ENCODE results near the gene ADORA3.

ADORA3 gene

GRCh38 chr1:111474521-111474920 is 28.9 kb downstream of the ADORA3 start:
- DNase-seq, result peak in 1 of 6 experiments; percentile 17

- no peak for DNase-seq
These were observed 29.3 kb downstream of the ADORA3 start for GRCh38 chr1:111474106-111474505.

- DNase-seq, result no peak
These were observed 31.9 kb downstream of the ADORA3 start for GRCh38 chr1:111471538-111471937.

- DNase-seq, result peak; percentile 20 to 86 (median 72)
These were observed 32.4 kb downstream of the ADORA3 start for GRCh38 chr1:111471012-111471411.

- no peak for DNase-seq
These were observed 32.8 kb downstream of the ADORA3 start for GRCh38 chr1:111470596-111470995.

GRCh38 chr1:111469539-111469938 is 33.9 kb downstream of the ADORA3 start:
- no peak for DNase-seq

- DNase-seq, result no peak
These were observed 34.7 kb downstream of the ADORA3 start for GRCh38 chr1:111468717-111469100.

- no peak for DNase-seq
These were observed 35.3 kb downstream of the ADORA3 start for GRCh38 chr1:111467865-111468716.

- no peak for DNase-seq
These were observed 37.0 kb downstream of the ADORA3 start for GRCh38 chr1:111466480-111466879.

GRCh38 chr1:111465754-111466153 is 37.7 kb downstream of the ADORA3 start:
- no peak for DNase-seq

- no peak for DNase-seq
These were observed 40.3 kb downstream of the ADORA3 start for GRCh38 chr1:111463029-111463683.

- DNase-seq, result no peak
These were observed 40.9 kb downstream of the ADORA3 start for GRCh38 chr1:111462370-111463028.

GRCh38 chr1:111461765-111462164 is 41.7 kb downstream of the ADORA3 start:
- DNase-seq, result no peak

GRCh38 chr1:111455642-111456031 is 47.8 kb downstream of the ADORA3 start:
- DNase-seq, result no peak

- DNase-seq, result no peak
These were observed 48.4 kb downstream of the ADORA3 start for GRCh38 chr1:111454859-111455641.

- no peak for DNase-seq
These were observed 49.7 kb downstream of the ADORA3 start for GRCh38 chr1:111453706-111454105.

GRCh38 chr1:111452581-111452980 is 50.9 kb downstream of the ADORA3 start:
- DNase-seq, result no peak

- DNase-seq, result no peak
These were observed 53.2 kb downstream of the ADORA3 start for GRCh38 chr1:111450185-111450584.

GRCh38 chr1:111449703-111450017 is 53.8 kb downstream of the ADORA3 start:
- DNase-seq, result no peak
